Skeletal muscle tissue (tissue), 4 donors: ENCODE data around the gene TMEM132E. TPM values are rescaled to one million over a fixed set of nuclear protein-coding genes. Genes with fewer than 3 reads are reported as not detected.

Experiments
- H3K27ac ChIP-seq: one replicate; pipeline ENCODE4 v1.7.0; 2013; ENCODE audit warnings: mild to moderate bottlenecking, low read depth, low read length, inconsistent platforms
- H3K27me3 ChIP-seq, 3 donors: one replicate each; pipeline ENCODE4 v1.7.0; 2013; ENCODE audit warnings: low read length in 3 of 3; ENCODE audit not compliant: control insufficient read depth in 3 of 3, insufficient read depth in 3 of 3
- H3K36me3 ChIP-seq, 3 donors: one replicate each; pipeline ENCODE4 v1.7.0; 2013; ENCODE audit warnings: low read length in 3 of 3; ENCODE audit not compliant: control insufficient read depth in 3 of 3, insufficient read depth in 3 of 3
- H3K4me1 ChIP-seq, 3 donors: one replicate each; pipeline ENCODE4 v1.7.0; 2013; ENCODE audit warnings: low read length in 3 of 3, mild to moderate bottlenecking in 3 of 3; ENCODE audit not compliant: control insufficient read depth in 3 of 3, insufficient read depth in 3 of 3
- H3K4me3 ChIP-seq, 3 donors: one replicate each; pipeline ENCODE4 v1.7.0; 2013; ENCODE audit warnings: low read length in 3 of 3
- H3K9ac ChIP-seq, 3 donors: one replicate each; pipeline ENCODE4 v1.7.0; 2013; ENCODE audit warnings: low read length in 3 of 3, mild to moderate bottlenecking in 3 of 3, moderate library complexity in 2 of 3, low read depth in 1 of 3
- H3K9me3 ChIP-seq, 3 donors: one replicate each; pipeline ENCODE4 v1.7.0; 2013; ENCODE audit warnings: low read length in 3 of 3; ENCODE audit not compliant: control insufficient read depth in 3 of 3
- total RNA-seq: library from RNA; depleted of rRNA; stranded (reverse); fragments of >200 nt; gene quantifications from one replicate; pipeline ENCODE4 v1.2.3, GENCODE V29; 2014
- donor health status: Osteomylitis.

The TMEM132E gene
- total RNA-seq, 1 donor from 2014 or later: 0.52 TPM

DNA sequence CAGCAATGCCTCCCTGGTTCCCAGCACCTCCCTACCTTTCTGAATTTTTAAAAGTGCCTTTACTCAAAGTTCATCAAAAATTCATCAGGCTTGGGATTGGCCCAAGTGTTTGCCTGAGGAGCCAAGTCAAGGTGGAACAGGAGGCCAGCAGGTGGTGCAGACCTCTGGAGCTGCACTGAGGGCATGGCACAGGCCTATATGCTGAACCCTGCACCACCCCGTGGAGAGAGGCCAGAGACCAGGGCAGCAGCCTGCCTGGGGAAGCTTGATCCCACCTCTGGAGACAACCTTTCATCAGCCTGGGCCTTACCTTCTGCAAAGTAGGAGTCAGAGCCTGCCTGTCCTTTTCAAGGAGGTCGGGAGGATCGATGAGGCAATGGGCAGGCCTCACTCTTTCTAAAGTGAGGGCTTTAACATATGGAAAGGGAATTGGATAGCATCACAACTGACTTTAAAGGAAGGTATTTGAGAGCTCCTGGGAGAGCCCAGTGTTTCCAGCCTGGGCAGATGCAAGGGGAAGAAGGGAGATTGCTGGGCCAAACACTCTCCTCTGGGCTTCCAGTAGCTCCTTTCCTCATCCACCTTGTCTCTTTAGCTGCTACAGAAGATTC, 31.8 kb upstream of the TMEM132E start:
- Histone ChIP-seq H3K27ac (no peak overlapping the region), H3K9ac (no peak overlapping the region), H3K4me1 (no peaks in the 10 kb centered on the region), H3K36me3 (no peaks in the 10 kb centered on the region), H3K27me3 (peaks cover 20 to 25% (median 21%) of the 10 kb centered on the region in 3 donors), H3K4me3 (no peak overlapping the region), H3K9me3 (no peaks in the 10 kb centered on the region)

DNA sequence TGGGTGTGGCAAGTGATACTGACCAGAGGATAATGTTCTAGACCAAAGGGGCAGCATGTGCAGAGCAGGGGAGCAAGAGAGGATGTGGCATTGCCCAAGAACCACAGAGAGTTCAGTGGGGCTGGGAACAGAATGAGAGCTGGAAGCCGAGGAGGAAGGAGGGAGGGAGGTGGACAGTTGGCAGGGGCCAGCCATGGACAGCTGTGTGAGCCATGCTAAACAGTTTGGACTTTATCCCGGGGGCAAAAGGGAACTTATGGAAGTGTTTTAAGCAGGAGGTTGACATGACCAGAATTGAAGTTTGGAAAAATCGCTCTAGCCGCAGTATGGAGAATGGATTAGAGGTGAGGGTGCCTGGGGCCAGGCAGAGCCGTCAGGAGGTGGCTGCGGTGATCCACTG, 29.4 kb upstream of the TMEM132E start:
- no peak overlapping the region for H3K9ac ChIP-seq
- H3K9me3 ChIP-seq: no peaks in the 10 kb centered on the region
- H3K27me3 ChIP-seq: peaks cover 14 to 33% (median 32%) of the 10 kb centered on the region in 3 donors
- no peaks in the 10 kb centered on the region for H3K4me1 ChIP-seq
- H3K27ac ChIP-seq: no peak overlapping the region
- no peaks in the 10 kb centered on the region for H3K36me3 ChIP-seq
- no peak overlapping the region for H3K4me3 ChIP-seq

DNA sequence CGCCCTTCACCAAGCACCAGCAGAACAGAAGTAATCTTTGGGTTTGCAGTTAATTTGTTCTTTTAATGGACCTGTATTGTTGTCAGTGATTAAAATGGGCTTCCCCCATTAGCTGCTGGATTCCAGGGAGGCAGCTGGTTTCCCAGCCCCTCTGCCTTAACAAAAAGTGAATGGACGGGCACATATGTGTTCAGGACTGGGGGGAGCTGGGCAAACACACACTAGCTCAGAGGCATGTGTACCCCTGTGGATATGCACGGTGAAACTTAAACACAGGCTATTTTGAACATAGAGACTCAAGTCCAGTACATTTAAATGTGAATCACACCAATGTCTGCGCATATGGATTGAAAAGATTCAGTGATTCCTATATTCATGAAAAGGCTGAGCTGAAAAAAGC, 25.5 kb upstream of the TMEM132E start:
- H3K4me1 ChIP-seq: no peaks in the 10 kb centered on the region
- H3K27me3 ChIP-seq: peaks cover 14 to 45% (median 42%) of the 10 kb centered on the region in 3 donors
- H3K27ac ChIP-seq: no peak overlapping the region
- H3K9ac ChIP-seq: no peak overlapping the region
- H3K9me3 ChIP-seq: no peaks in the 10 kb centered on the region
- no peak overlapping the region for H3K4me3 ChIP-seq
- H3K36me3 ChIP-seq: no peaks in the 10 kb centered on the region

DNA sequence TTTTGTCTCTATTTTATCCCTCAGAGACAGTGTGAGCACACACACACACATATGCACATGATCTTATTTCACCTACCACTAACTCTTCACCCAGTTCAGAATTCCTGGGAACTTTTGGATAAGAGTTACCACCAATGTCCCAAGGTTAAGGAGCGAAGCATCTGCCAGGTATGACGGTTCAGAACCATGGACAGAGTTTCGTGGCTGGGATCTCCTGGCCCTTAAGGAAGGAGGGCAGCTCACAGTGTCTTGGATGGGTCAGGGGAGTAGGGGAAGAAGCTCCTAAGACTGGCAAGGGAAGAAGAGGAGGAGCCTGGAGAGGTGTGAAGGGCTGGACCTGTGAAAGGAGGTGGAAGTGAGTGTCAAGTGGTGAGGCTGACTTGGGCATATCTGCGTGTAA, 23.0 kb upstream of the TMEM132E start:
- peaks cover 0 to 34% (median 25%) of the 10 kb centered on the region in 3 donors for H3K27me3 ChIP-seq
- H3K36me3 ChIP-seq: no peaks in the 10 kb centered on the region
- H3K27ac ChIP-seq: no peak overlapping the region
- H3K4me1 ChIP-seq: no peaks in the 10 kb centered on the region
- H3K9ac ChIP-seq: no peak overlapping the region
- no peak overlapping the region for H3K4me3 ChIP-seq
- no peaks in the 10 kb centered on the region for H3K9me3 ChIP-seq

DNA sequence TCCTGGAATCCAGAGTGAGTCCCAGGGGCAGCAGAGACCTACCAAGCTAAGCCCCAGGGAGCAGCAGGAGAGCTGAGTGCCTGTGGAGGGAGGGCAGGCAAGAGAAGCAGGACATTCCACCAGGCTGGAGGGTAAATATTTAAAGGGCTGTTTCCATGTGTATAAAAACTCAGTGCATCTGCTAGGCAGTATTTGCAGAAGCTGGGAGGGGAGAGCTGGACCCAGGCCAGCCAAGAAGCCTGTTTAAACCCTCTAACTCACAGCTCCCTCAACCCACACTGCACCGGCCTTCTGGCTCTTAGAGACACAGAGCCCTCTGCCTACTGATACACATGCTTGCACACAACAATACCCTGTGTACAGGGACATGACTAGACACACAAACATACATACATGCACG, 22.5 kb upstream of the TMEM132E start:
- Histone ChIP-seq H3K4me3 (no peak overlapping the region), H3K9ac (no peak overlapping the region), H3K9me3 (no peaks in the 10 kb centered on the region), H3K36me3 (no peaks in the 10 kb centered on the region), H3K27me3 (peaks cover 0 to 31% (median 25%) of the 10 kb centered on the region in 3 donors), H3K4me1 (no peaks in the 10 kb centered on the region), H3K27ac (no peak overlapping the region)

DNA sequence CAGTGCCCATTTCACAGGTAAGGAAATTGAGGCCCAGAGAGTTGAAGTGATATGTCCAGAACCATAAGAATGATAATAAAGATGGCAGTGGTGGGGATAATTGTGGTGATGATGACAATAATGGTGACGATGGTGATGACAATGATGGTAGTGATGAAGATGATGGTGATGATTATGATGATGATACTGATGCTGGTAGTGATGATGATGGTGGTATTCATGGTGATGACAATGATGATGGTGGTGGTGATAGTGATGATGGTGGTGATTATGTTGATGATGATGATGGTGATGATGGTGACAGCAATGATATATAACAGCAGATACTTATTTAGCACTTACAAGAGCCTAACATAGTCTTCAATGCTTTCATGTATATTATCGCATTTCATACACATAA, 18.1 kb upstream of the TMEM132E start:
- H3K27ac ChIP-seq: no peak overlapping the region
- no peak overlapping the region for H3K9ac ChIP-seq
- no peaks in the 10 kb centered on the region for H3K9me3 ChIP-seq
- peaks cover 15 to 26% (median 25%) of the 10 kb centered on the region in 3 donors for H3K27me3 ChIP-seq
- H3K4me3 ChIP-seq: no peak overlapping the region
- no peaks in the 10 kb centered on the region for H3K4me1 ChIP-seq
- H3K36me3 ChIP-seq: no peaks in the 10 kb centered on the region

DNA sequence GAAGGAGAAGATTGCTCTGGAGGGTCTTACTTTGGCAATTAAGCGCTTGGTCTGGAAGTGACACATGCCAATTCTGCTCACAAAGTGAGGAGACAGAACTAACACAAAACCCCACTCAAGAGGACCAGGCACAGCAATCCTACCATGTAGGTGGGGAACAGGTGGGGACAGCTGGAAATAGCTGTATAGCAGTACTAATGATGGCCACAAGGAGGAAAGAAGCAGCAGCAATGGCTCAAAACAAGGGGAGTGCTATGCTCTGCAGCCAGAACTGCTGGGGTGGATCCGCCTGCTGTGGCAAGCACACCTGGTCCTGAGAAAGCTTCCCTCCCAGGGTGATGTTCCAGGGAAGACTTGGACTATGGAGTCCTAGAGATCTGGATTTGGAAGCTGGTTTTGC, 17.0 kb upstream of the TMEM132E start:
- Histone ChIP-seq H3K36me3 (no peaks in the 10 kb centered on the region), H3K9ac (no peak overlapping the region), H3K9me3 (no peaks in the 10 kb centered on the region), H3K4me1 (no peaks in the 10 kb centered on the region), H3K4me3 (no peak overlapping the region), H3K27ac (no peak overlapping the region), H3K27me3 (peaks cover 17 to 27% (median 25%) of the 10 kb centered on the region in 3 donors)

DNA sequence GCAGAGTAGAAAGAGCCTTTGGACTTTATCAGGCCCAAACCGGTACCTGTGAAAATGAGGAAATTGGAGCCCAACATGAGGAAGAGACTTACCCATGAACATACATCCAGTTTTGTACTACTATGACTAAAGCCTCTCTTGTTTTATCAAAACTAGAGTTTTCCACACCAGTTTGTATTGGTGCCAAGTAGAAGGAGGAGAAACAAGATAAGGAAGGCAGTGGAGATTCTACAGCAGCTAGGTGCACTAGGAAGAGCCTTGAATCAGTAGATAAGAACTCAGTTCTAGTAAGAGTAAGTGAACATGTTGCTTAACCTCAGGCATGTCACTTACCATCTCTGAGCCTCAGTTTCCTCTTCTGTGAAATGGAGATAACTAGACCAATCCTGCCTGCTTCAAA, 13.7 kb upstream of the TMEM132E start:
- no peak overlapping the region for H3K27ac ChIP-seq
- peaks cover 33 to 44% (median 41%) of the 10 kb centered on the region in 3 donors for H3K27me3 ChIP-seq
- no peak overlapping the region for H3K9ac ChIP-seq
- no peaks in the 10 kb centered on the region for H3K36me3 ChIP-seq
- no peak overlapping the region for H3K4me3 ChIP-seq
- H3K9me3 ChIP-seq: no peaks in the 10 kb centered on the region
- H3K4me1 ChIP-seq: no peaks in the 10 kb centered on the region

DNA sequence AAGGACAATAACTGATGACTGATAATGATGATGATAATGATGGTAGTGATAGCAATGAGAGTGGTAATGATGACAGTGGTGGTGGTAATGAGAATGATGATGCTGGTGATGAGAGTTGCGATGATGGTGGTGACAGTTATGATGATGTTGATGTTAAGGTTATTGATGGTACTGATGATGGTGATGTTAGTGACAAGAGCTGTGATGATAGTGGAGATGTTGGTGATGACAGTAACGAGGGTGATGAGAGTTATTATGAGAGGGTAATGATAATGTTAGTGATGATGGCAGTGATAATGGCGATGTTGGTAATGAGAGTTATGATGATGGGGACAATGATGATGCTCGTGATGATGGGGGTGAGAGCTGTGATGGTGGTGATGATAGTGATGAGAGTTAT, 13.2 kb upstream of the TMEM132E start:
- Histone ChIP-seq H3K27ac (no peak overlapping the region), H3K4me3 (no peak overlapping the region), H3K27me3 (peaks cover 33 to 48% (median 46%) of the 10 kb centered on the region in 3 donors), H3K36me3 (no peaks in the 10 kb centered on the region), H3K9me3 (no peaks in the 10 kb centered on the region), H3K4me1 (no peaks in the 10 kb centered on the region), H3K9ac (no peak overlapping the region)

DNA sequence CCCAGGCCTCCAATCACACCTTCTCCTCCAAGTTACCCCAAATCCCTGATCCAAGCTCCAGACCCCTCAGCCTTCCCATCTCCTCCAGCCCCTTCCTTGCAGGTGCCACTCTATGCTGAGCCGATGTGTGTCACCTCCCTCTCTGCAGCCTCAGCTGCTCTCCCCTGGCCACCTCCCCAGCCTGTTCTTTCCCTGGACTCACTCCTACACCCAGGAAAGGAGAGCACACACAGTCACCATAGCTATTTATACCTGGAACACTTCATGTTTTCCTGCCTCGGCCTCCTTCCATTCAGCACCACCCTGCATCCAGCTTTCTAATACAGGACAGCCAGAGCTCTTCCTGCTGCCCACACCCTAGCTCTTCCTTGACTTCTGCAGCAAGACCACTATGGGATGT, 12.5 kb upstream of the TMEM132E start:
- no peaks in the 10 kb centered on the region for H3K9me3 ChIP-seq
- no peak overlapping the region for H3K4me3 ChIP-seq
- no peak overlapping the region for H3K27ac ChIP-seq
- H3K36me3 ChIP-seq: no peaks in the 10 kb centered on the region
- no peak overlapping the region for H3K9ac ChIP-seq
- peaks cover 0 to 3% (median 0%) of the 10 kb centered on the region in 3 donors for H3K4me1 ChIP-seq
- H3K27me3 ChIP-seq: peaks cover 38 to 54% (median 52%) of the 10 kb centered on the region in 3 donors
